H1 (cell line): Measurements from ENCODE around the gene CA7. TPM values are rescaled to one million over a fixed set of nuclear protein-coding genes. Genes with fewer than 3 reads are reported as not detected.

Experiments used
- BCL11A ChIP-seq, 2 experiments: IDR thresholded peaks; one replicate each; pipeline ENCODE4 v1.6.1; 2011; ENCODE audit warnings: low read depth in 2 of 2, low read length in 2 of 2, mild to moderate bottlenecking in 2 of 2
- GABPA ChIP-seq: IDR thresholded peaks from 2 replicates; pipeline ENCODE4 v1.6.1; 2011; ENCODE audit warnings: mild to moderate bottlenecking, low read length, moderate library complexity, borderline replicate concordance; ENCODE audit not compliant: insufficient read depth
- JUN ChIP-seq: IDR thresholded peaks from 2 replicates; pipeline ENCODE4 v1.6.1; 2011; ENCODE audit warnings: low read depth, mild to moderate bottlenecking, improper control_type of control experiment, low read length
- KDM4A ChIP-seq: IDR thresholded peaks from one replicate; pipeline ENCODE4 v1.7.1; 2012; ENCODE audit warnings: low read depth, mild to moderate bottlenecking, moderate library complexity, low read length, inconsistent platforms; ENCODE audit not compliant: severe bottlenecking
- NANOG ChIP-seq: IDR thresholded peaks from 2 replicates; pipeline ENCODE4 v1.6.1; 2011; ENCODE audit warnings: low read length, low read depth, mild to moderate bottlenecking, inconsistent platforms; ENCODE audit not compliant: insufficient read depth, poor library complexity, severe bottlenecking
- POLR2A ChIP-seq, 2 experiments: IDR thresholded peaks; 1 replicate in 1 of 2; 2 replicates in 1 of 2; pipeline ENCODE4 v1.6.1; 2011; ENCODE audit warnings: low read depth in 2 of 2, low read length in 2 of 2, mild to moderate bottlenecking in 2 of 2; ENCODE audit errors: control extremely low read depth in 1 of 2
- polyA plus RNA-seq, 7 experiments: library from polyadenylated mRNA; depleted of rRNA in 3 of 7; stranded (reverse) in 5 of 7; unstranded in 2 of 7; fragments of >200 nt in 5 of 7; fragments of 200-250 nt in 2 of 7; gene quantifications; 1 replicate in 5 of 7; 2 replicates in 1 of 7; 4 replicates in 1 of 7; pipeline versions ENCODE4 v1.2.1 to v1.2.3, GENCODE V29; 2011 to 2013; ENCODE audit warnings: missing spikeins in 2 of 7, mixed read lengths in 2 of 7
- total RNA-seq: library from RNA; stranded (reverse); fragmentation: NEBNext Ultra II Directional; extraction: Animal tissue kit (Norgen Biotek cat#: 25700); gene quantifications from 2 replicates; pipeline ENCODE4 v1.2.1, GENCODE V29; 2021

Gene CA7
- total and polyA plus RNA-seq, 2 of the 8 experiments (the other 6 are each of a cell fraction or from before 2014, with no cell fraction given), result 1.7 to 2.7 TPM

GRCh38 chr16:66847533-66848067 is 3.4 kb downstream of the CA7 start (continued):
- TF ChIP-seq POLR2A (IDR thresholded peaks at IDR 0.05; ENCODE audit: control extremely low read depth in 1 of 2, low read depth in 2 of 2, low read length in 2 of 2) (no peak), NANOG (no peak), GABPA (no peak), BCL11A (IDR thresholded peaks at IDR 0.05; ENCODE audit: low read depth in 2 of 2, low read length in 2 of 2) (no peak), KDM4A (no peak), JUN (no peak)
